ENCODE results near the gene IDH3B. TPM values are rescaled to one million over a fixed set of nuclear protein-coding genes. Genes with fewer than 3 reads are reported as not detected.

IDH3B gene
- total and polyA plus RNA-seq, 2 of the 8 experiments (the other 6 are each of a cell fraction or from before 2014, with no cell fraction given) = 110 to 167 TPM

GRCh38 chr20:2618815-2619214 is 45.2 kb downstream of the IDH3B start (continued):
- TF ChIP-seq, protein P1, sequence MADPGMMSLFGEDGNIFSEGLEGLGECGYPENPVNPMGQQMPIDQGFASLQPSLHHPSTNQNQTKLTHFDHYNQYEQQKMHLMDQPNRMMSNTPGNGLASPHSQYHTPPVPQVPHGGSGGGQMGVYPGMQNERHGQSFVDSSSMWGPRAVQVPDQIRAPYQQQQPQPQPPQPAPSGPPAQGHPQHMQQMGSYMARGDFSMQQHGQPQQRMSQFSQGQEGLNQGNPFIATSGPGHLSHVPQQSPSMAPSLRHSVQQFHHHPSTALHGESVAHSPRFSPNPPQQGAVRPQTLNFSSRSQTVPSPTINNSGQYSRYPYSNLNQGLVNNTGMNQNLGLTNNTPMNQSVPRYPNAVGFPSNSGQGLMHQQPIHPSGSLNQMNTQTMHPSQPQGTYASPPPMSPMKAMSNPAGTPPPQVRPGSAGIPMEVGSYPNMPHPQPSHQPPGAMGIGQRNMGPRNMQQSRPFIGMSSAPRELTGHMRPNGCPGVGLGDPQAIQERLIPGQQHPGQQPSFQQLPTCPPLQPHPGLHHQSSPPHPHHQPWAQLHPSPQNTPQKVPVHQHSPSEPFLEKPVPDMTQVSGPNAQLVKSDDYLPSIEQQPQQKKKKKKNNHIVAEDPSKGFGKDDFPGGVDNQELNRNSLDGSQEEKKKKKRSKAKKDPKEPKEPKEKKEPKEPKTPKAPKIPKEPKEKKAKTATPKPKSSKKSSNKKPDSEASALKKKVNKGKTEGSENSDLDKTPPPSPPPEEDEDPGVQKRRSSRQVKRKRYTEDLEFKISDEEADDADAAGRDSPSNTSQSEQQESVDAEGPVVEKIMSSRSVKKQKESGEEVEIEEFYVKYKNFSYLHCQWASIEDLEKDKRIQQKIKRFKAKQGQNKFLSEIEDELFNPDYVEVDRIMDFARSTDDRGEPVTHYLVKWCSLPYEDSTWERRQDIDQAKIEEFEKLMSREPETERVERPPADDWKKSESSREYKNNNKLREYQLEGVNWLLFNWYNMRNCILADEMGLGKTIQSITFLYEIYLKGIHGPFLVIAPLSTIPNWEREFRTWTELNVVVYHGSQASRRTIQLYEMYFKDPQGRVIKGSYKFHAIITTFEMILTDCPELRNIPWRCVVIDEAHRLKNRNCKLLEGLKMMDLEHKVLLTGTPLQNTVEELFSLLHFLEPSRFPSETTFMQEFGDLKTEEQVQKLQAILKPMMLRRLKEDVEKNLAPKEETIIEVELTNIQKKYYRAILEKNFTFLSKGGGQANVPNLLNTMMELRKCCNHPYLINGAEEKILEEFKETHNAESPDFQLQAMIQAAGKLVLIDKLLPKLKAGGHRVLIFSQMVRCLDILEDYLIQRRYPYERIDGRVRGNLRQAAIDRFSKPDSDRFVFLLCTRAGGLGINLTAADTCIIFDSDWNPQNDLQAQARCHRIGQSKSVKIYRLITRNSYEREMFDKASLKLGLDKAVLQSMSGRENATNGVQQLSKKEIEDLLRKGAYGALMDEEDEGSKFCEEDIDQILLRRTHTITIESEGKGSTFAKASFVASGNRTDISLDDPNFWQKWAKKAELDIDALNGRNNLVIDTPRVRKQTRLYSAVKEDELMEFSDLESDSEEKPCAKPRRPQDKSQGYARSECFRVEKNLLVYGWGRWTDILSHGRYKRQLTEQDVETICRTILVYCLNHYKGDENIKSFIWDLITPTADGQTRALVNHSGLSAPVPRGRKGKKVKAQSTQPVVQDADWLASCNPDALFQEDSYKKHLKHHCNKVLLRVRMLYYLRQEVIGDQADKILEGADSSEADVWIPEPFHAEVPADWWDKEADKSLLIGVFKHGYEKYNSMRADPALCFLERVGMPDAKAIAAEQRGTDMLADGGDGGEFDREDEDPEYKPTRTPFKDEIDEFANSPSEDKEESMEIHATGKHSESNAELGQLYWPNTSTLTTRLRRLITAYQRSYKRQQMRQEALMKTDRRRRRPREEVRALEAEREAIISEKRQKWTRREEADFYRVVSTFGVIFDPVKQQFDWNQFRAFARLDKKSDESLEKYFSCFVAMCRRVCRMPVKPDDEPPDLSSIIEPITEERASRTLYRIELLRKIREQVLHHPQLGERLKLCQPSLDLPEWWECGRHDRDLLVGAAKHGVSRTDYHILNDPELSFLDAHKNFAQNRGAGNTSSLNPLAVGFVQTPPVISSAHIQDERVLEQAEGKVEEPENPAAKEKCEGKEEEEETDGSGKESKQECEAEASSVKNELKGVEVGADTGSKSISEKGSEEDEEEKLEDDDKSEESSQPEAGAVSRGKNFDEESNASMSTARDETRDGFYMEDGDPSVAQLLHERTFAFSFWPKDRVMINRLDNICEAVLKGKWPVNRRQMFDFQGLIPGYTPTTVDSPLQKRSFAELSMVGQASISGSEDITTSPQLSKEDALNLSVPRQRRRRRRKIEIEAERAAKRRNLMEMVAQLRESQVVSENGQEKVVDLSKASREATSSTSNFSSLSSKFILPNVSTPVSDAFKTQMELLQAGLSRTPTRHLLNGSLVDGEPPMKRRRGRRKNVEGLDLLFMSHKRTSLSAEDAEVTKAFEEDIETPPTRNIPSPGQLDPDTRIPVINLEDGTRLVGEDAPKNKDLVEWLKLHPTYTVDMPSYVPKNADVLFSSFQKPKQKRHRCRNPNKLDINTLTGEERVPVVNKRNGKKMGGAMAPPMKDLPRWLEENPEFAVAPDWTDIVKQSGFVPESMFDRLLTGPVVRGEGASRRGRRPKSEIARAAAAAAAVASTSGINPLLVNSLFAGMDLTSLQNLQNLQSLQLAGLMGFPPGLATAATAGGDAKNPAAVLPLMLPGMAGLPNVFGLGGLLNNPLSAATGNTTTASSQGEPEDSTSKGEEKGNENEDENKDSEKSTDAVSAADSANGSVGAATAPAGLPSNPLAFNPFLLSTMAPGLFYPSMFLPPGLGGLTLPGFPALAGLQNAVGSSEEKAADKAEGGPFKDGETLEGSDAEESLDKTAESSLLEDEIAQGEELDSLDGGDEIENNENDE (IDR thresholded peaks at IDR 0.05; ENCODE audit: insufficient replicate concordance, low read length) = no peak
- no peak for TF ChIP-seq EGR1 (IDR thresholded peaks at IDR 0.05; ENCODE audit: borderline replicate concordance, low read depth, low read length)
- TF ChIP-seq RAD21 (IDR thresholded peaks at IDR 0.05 in 1 of 2, conservative IDR thresholded peaks at IDR 0.05 in 1 of 2; ENCODE audit: low read depth in 2 of 2, low read length in 2 of 2) = no peak
- no peak for TF ChIP-seq NRF1 (IDR thresholded peaks at IDR 0.05; ENCODE audit: low read depth, low read length)
- TF ChIP-seq CREB1 (IDR thresholded peaks at IDR 0.05) = no peak

Measured in H1 (cell line).